Body of pancreas (tissue), 4 donors: ENCODE results near the gene PIGW. TPM values are rescaled to one million over a fixed set of nuclear protein-coding genes. Genes with fewer than 3 reads are reported as not detected.

ENCODE experiments used
- ATAC-seq: fragments of 150-250 bp; one replicate; pipeline ENCODE4 v1.9.1; 2016
- DNase-seq, 4 donors: peaks; one replicate each; pipeline ENCODE4 v3.0.0-alpha.2; 2019
- H3K27ac ChIP-seq, 4 donors: fragments of 200-600 bp; sonication (generic); 1 replicate in 3 of 4; 2 replicates in 1 of 4; pipeline versions ENCODE4 v1.5.1 to v1.6.1; 2016 to 2019; ENCODE audit warnings: mild to moderate bottlenecking in 1 of 4, mixed read lengths in 1 of 4, moderate library complexity in 1 of 4
- H3K27me3 ChIP-seq, 2 donors: fragments of 200-600 bp; sonication (generic); one replicate each; pipeline ENCODE4 v1.6.0; 2016; ENCODE audit warnings: mild to moderate bottlenecking in 1 of 2
- H3K36me3 ChIP-seq, 2 donors: fragments of 200-600 bp; sonication (generic); replicated peaks in 1 of 2; 2 replicates each; pipeline ENCODE4 v1.5.1; 2016; ENCODE audit warnings: low read depth in 2 of 2; ENCODE audit not compliant: insufficient read depth in 1 of 2
- H3K4me1 ChIP-seq: fragments of 200-600 bp; sonication (generic); one replicate; pipeline ENCODE4 v1.6.0; 2016
- H3K4me3 ChIP-seq, 2 donors: fragments of 200-600 bp; sonication (generic); 1 replicate in 1 of 2; 2 replicates in 1 of 2; pipeline ENCODE4 v1.5.1; 2016 to 2019
- H3K9me3 ChIP-seq, 3 donors: fragments of 200-600 bp; sonication (generic); 1 replicate in 2 of 3; 2 replicates in 1 of 3; pipeline ENCODE4 v1.5.1; 2016
- POLR2A ChIP-seq, 3 donors: fragments of 450-650 bp; IDR thresholded peaks; one replicate each; pipeline ENCODE4 v1.6.1; 2016; ENCODE audit warnings: antibody characterized with exemption in 3 of 3, mild to moderate bottlenecking in 2 of 3
- WGBS, 2 donors: methylation state at CpG; one replicate each; pipeline ENCODE4 v1.1.5; 2017; 5-methylcytosine and 5-hydroxymethylcytosine counted together
- intact Hi-C: fragments of 100-400 bp; cut with DNase I; formaldehyde crosslinking; loops from one replicate; pipeline ENCODE4 v1.15.1; 2023
- total RNA-seq, 2 donors: library from RNA; depleted of rRNA; stranded (reverse); fragments of >200 nt; gene quantifications; one replicate each; pipeline ENCODE4 v1.1.0, GENCODE V29; 2016
- TF ChIP-seq, protein P1 (sequence below), 7 experiments: fragments of 450-650 bp in 4 of 7; fragments of 200-600 bp in 3 of 7; sonication (generic) in 3 of 7; IDR thresholded peaks; one replicate each; pipeline ENCODE4 v1.5.1; 2016 to 2019; ENCODE audit warnings: antibody characterized with exemption in 7 of 7

PIGW gene, protein sequence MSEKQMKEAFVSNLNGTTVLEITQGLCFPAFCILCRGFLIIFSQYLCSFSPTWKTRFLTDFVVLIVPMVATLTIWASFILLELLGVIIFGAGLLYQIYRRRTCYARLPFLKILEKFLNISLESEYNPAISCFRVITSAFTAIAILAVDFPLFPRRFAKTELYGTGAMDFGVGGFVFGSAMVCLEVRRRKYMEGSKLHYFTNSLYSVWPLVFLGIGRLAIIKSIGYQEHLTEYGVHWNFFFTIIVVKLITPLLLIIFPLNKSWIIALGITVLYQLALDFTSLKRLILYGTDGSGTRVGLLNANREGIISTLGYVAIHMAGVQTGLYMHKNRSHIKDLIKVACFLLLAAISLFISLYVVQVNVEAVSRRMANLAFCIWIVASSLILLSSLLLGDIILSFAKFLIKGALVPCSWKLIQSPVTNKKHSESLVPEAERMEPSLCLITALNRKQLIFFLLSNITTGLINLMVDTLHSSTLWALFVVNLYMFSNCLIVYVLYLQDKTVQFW
- 1 to 10 TPM; 2.6 TPM for total RNA-seq

DNA sequence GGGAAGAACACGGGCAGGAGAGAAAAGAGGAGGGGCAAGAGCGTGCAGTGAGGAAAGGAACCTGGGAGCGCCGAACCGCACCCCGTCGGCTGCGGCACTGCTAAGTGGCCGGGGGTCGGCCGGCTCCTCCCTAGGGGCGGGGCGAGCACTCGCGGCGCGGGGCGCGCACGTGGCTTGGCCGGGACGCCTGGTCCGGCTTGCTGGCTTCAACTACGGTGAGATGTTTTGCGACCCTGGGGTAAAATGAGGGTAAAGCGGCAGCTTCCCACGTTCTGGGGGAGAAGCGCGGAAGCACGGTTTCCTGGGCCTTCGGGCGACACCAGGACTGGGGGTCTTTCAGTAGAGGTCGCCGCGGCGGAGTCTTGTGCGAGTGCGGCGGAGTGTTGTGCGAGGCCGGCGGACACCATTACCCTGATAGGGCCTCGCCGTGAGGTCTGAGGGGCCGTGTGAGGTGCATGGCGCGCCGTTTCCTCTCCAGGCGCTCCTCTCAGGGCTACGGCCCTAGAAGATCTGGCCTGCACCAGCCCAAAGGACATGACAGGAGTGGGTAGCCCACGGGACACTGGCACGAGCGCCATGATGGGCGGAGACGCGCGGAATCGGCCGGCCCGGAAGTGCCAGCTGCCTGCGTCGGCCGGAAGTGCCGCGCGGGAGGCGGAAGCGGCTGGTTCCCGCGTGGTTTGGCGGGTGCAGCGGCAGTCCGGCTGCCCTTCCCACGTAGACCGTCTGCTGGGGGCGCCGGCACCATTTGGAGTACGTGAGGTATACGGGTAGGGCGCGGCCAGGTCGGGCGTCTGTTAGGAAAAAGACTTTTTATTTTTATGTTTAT, at the start of gene PIGW, which contains the start of gene MYO19:
PIGW (plus strand) TSS at position 148 of the 829 bp plus-strand sequence. CDS start 2,115 bp downstream, outside the sequence.
MYO19 (minus strand) TSS at position 29 of the 829 bp plus-strand sequence. CDS start 2,330 bp downstream, outside the sequence.
- TF ChIP-seq POLR2A (IDR thresholded peaks at IDR 0.05): peak; percentile 75 to 93 (median 91)
- TF ChIP-seq, protein P1, sequence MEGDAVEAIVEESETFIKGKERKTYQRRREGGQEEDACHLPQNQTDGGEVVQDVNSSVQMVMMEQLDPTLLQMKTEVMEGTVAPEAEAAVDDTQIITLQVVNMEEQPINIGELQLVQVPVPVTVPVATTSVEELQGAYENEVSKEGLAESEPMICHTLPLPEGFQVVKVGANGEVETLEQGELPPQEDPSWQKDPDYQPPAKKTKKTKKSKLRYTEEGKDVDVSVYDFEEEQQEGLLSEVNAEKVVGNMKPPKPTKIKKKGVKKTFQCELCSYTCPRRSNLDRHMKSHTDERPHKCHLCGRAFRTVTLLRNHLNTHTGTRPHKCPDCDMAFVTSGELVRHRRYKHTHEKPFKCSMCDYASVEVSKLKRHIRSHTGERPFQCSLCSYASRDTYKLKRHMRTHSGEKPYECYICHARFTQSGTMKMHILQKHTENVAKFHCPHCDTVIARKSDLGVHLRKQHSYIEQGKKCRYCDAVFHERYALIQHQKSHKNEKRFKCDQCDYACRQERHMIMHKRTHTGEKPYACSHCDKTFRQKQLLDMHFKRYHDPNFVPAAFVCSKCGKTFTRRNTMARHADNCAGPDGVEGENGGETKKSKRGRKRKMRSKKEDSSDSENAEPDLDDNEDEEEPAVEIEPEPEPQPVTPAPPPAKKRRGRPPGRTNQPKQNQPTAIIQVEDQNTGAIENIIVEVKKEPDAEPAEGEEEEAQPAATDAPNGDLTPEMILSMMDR (IDR thresholded peaks at IDR 0.05): peak in 2 of 7 experiments; percentile 15 to 23
- intact Hi-C loops: no loop called here
- 0 to 1% methylated on average over 14 to 83 of the region's 83 CpGs for WGBS, 2 donors

DNA sequence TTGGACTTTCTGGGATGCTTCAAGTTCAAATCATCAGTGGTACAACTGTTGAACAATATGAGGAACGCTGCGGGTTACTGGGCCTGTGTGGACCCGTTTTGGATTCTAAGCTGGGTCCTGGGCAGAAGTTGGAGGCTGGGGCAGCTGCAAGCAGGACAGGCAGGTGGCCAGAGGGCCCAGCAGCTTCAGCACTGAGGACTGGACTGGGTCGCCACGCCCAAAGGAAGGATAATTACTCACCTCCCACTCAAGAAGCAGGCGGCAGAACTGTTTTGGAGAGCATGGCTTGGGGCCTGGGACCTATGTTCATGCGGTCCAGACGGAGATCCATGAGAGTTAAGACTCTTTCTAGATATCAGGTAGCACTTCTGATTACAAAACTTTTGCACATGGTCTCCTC, 49.8 kb upstream of the PIGW start:
- Histone ChIP-seq H3K4me3 (no peak overlapping the region), H3K4me1 (peaks cover 31% of the 10 kb centered on the region), H3K27me3 (no peaks in the 10 kb centered on the region), H3K36me3 (no peaks in the 10 kb centered on the region), H3K9me3 (no peaks in the 10 kb centered on the region), H3K27ac (no peak overlapping the region)
- ATAC-seq: no peak
- WGBS, 2 donors: 81 to 89% methylated on average over 5 to 7 of the region's 8 CpGs
- intact Hi-C loops: no loop called here
- no peak for DNase-seq
- TF ChIP-seq POLR2A (IDR thresholded peaks at IDR 0.05): no peak
- TF ChIP-seq, protein P1 (IDR thresholded peaks at IDR 0.05): no peak

More for the DNA sequence above, at the start of gene PIGW, which contains the start of gene MYO19:
- Histone ChIP-seq H3K36me3 (no peaks in the 10 kb centered on the region), H3K4me1 (peaks cover 10% of the 10 kb centered on the region), H3K27me3 (no peaks in the 10 kb centered on the region), H3K4me3 (peak within 1 kb of the TSS; percentile 65 to 76), H3K9me3 (no peaks in the 10 kb centered on the region), H3K27ac (peak within 1 kb of the TSS; percentile 89 to 98 (median 94))
- ATAC-seq (peak; percentile 88), DNase-seq (peak; percentile 86 to 90 (median 88))

DNA sequence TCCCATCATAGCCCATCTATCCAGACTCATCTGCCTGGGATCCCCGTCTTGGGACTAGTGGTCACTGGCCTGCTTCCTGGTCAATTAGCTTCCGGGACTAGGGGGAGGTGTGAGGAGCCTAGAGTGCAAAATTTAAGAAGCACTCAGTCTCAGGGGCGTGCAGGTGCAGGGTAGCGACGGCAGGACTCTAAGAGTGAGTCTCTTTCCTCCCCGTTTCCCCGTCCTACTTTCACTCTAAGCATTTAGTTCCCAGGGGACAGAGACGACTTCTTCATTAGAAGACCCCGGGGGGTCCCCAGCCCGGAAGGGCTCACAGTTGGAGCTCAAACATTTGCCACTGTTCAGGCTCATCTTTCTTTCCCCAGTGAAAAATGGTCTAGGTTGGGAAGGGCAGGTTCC, 49.0 kb upstream of the PIGW start:
- peak overlapping the region in 1 of 2 donors; percentile 89 for H3K4me3 ChIP-seq
- no peak for TF ChIP-seq POLR2A (IDR thresholded peaks at IDR 0.05)
- TF ChIP-seq, protein P1 (IDR thresholded peaks at IDR 0.05): no peak
- no peaks in the 10 kb centered on the region for H3K36me3 ChIP-seq
- H3K4me1 ChIP-seq: peaks cover 31% of the 10 kb centered on the region
- no peak for DNase-seq
- H3K27ac ChIP-seq: peak overlapping the region in 3 of 4 donors; percentile 24 to 78 (median 77)
- WGBS, 2 donors: 31 to 38% methylated on average over 10 of the region's 10 CpGs
- no peak for ATAC-seq
- no peaks in the 10 kb centered on the region for H3K27me3 ChIP-seq
- intact Hi-C loops: no loop called here
- no peaks in the 10 kb centered on the region for H3K9me3 ChIP-seq

DNA sequence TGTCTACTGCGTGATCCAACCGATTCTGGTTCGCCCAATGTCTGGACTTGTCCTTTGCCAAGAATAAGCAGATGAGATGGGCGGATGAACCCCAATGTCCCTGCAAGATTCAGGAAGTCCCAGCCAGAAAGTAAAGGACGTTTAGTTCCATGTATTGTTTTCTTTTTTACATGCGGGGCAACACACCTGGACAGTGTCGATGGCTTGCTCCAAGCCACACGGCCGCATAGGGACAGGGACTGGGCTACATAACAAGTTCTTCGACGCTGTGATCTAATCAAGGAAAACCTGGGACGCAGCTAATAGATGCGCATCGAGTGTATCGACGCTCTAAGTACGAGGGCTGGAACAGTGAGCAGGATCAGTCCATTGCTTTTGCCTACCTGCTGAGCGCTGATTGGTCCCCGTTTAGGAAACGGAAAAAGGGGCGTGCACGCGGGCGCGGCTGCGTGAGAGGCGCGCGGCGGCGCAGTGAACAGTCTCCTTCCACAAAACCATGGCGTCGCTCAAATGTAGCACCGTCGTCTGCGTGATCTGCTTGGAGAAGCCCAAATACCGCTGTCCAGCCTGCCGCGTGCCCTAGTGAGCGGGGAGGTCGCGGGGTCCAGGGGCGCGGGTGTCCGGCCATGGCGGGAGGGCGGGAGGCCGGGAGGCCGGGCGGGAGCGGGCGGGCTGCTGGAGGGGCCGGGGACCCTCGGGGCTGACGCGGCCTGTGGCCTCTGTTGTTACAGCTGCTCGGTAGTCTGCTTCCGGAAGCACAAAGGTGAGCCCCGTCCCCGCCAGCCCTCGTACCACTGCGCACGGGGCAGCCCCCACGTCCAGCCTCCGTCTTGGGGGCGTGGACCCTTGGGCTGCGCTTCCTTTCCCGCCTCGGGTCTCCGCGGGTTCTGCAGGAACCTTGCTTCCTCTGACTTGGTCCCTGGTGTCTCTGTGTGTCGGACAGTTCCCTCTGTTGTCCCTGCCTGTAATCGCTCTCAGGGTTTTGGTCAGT, 48.3 kb upstream of the PIGW start, which contains the start of gene ZNHIT3:
ZNHIT3 (plus strand) TSS at position 478 of the 991 bp plus-strand sequence; CDS start at position 497, 19 bp downstream.
- TF ChIP-seq POLR2A (IDR thresholded peaks at IDR 0.05): peak; percentile 12 to 75 (median 72)
- TF ChIP-seq, protein P1 (IDR thresholded peaks at IDR 0.05): peak in 1 of 7 experiments; percentile 28
- Histone ChIP-seq H3K4me1 (peaks cover 31% of the 10 kb centered on the region), H3K27ac (peak within 1 kb of the TSS in 3 of 4 donors; percentile 63 to 78 (median 77)), H3K36me3 (no peaks in the 10 kb centered on the region), H3K9me3 (no peaks in the 10 kb centered on the region), H3K27me3 (no peaks in the 10 kb centered on the region), H3K4me3 (peak within 1 kb of the TSS; percentile 89 to 97)
- whole genome bisulfite sequencing, 2 donors: 0% methylated on average over 32 to 72 of the region's 73 CpGs
- ATAC-seq (peak; percentile 96), DNase-seq (peak; percentile 90 to 95 (median 92))
- intact Hi-C loops: no loop called here
